SH-SY5Y (cell line): Measurements from ENCODE around the gene PHLPP2.

Experiments
- GATA2 ChIP-seq: IDR thresholded peaks from 2 replicates; pipeline ENCODE4 v1.6.1; 2011; ENCODE audit warnings: mild to moderate bottlenecking, low read depth, low read length
- GATA3 ChIP-seq: IDR thresholded peaks from 2 replicates; pipeline ENCODE4 v1.6.1; 2011; ENCODE audit warnings: low read depth, mild to moderate bottlenecking, low read length, moderate library complexity

DNA sequence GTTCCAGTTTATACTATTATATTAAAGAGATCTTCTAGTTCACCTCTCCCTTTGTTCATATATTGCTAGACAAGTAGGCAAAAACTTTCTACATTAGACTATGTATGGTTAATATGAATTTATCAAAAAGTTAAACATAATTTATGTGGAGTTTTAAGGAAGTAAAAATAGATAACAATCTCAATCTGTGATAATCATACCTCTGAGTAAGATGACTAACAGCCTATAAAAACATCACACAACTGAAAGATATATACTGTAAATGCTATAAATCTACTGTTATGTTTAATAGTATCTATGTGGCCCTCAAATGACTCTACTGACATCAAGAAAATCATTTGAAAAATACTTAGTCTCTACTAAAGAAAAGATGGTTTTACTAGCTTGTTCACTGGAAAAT, 47.1 kb upstream of the PHLPP2 start:
- TF ChIP-seq GATA2 (no peak), GATA3 (no peak)
